SK-N-SH (cell line): ENCODE data around the gene ASZ1. TPM values are rescaled to one million over a fixed set of nuclear protein-coding genes. Genes with fewer than 3 reads are reported as not detected.

Experiments
- CTCF ChIA-PET: fragments of 300-600, 350-600 bp; formaldehyde crosslinking; extraction: SDS; loops from one replicate; lab custom pipeline; 2021; lab: Yijun Ruan, JAX
- POLR2A ChIA-PET: fragments of 350-600 bp; sonication (Branson Sonifier 250); formaldehyde crosslinking; extraction: SDS; loops from one replicate; lab custom pipeline; 2020; ENCODE audit warnings: antibody characterized with exemption, inconsistent platforms; lab: Yijun Ruan, JAX
- DNase-seq: peaks from one replicate; pipeline ENCODE4 v3.0.0; 2012
- H2AFZ ChIP-seq: fragments of 200-600 bp; sonication (generic); 2 replicates; pipeline ENCODE4 v1.8.1; 2016; ENCODE audit warnings: antibody characterized with exemption, mild to moderate bottlenecking, low read depth
- H3F3A ChIP-seq: fragments of 200-600 bp; sonication (generic); replicated peaks from 2 replicates; pipeline ENCODE3; 2016; ENCODE audit warnings: antibody characterized with exemption, mild to moderate bottlenecking; ENCODE audit not compliant: insufficient read depth
- H3K27ac ChIP-seq, 2 experiments: fragments of 200-500 bp in 1 of 2; fragments of 200-600 bp in 1 of 2; sonication (Bioruptor generic) in 1 of 2; sonication (generic), shearing (Covaris generic) in 1 of 2; 2 replicates each; pipeline versions ENCODE4 v1.5.1 to v1.6.1; 2014 to 2016; ENCODE audit warnings: low read depth in 2 of 2, inconsistent platforms in 1 of 2, low read length in 1 of 2, mild to moderate bottlenecking in 1 of 2, mixed read lengths in 1 of 2
- H3K27me3 ChIP-seq: fragments of 200-600 bp; sonication (generic), shearing (Covaris generic); 2 replicates; pipeline ENCODE4 v1.6.1; 2016; ENCODE audit warnings: mixed run types; ENCODE audit not compliant: insufficient read depth
- H3K36me3 ChIP-seq, 2 experiments: fragments of 200-500 bp in 1 of 2; fragments of 200-600 bp in 1 of 2; sonication (Bioruptor generic) in 1 of 2; sonication (generic) in 1 of 2; replicated peaks in 1 of 2; 2 replicates each; pipeline versions ENCODE3 to v1.5.1; 2014 to 2016; ENCODE audit warnings: low read length in 1 of 2, mild to moderate bottlenecking in 1 of 2; ENCODE audit not compliant: insufficient read depth in 2 of 2, control insufficient read depth in 1 of 2
- H3K4me1 ChIP-seq, 2 experiments: fragments of 200-500 bp in 1 of 2; fragments of 200-600 bp in 1 of 2; sonication (Bioruptor generic) in 1 of 2; sonication (generic), shearing (Covaris generic) in 1 of 2; 2 replicates each; pipeline versions ENCODE4 v1.5.1 to v1.6.1; 2014 to 2016; ENCODE audit warnings: low read depth in 1 of 2, low read length in 1 of 2, mixed run types in 1 of 2; ENCODE audit not compliant: insufficient read depth in 2 of 2, control insufficient read depth in 1 of 2
- H3K4me2 ChIP-seq: fragments of 200-600 bp; sonication (generic), shearing (Covaris generic); 2 replicates; pipeline ENCODE4 v1.6.1; 2017; ENCODE audit warnings: mixed run types
- H3K4me3 ChIP-seq, 2 experiments: fragments of 200-500 bp in 1 of 2; fragments of 200-600 bp in 1 of 2; sonication (Bioruptor generic) in 1 of 2; sonication (generic), shearing (Covaris generic) in 1 of 2; 2 replicates each; pipeline versions ENCODE4 v1.5.1 to v1.8.1; 2014 to 2016; ENCODE audit warnings: low read depth in 2 of 2, inconsistent platforms in 1 of 2, low read length in 1 of 2, mild to moderate bottlenecking in 1 of 2, mixed read lengths in 1 of 2, moderate library complexity in 1 of 2
- H3K79me2 ChIP-seq: fragments of 200-600 bp; sonication (generic); 2 replicates; pipeline ENCODE4 v1.8.1; 2017; ENCODE audit warnings: mild to moderate bottlenecking; ENCODE audit not compliant: insufficient read depth
- H3K9ac ChIP-seq: fragments of 200-600 bp; sonication (generic); 2 replicates; pipeline ENCODE4 v1.6.1; 2017; ENCODE audit warnings: mixed run types
- H3K9me2 ChIP-seq: fragments of 200-600 bp; sonication (generic); 2 replicates; pipeline ENCODE4 v1.6.1; 2017; ENCODE audit warnings: mixed run types
- H3K9me3 ChIP-seq: fragments of 200-600 bp; sonication (generic); 2 replicates; pipeline ENCODE4 v1.6.1; 2017; ENCODE audit warnings: mixed run types, mild to moderate bottlenecking, moderate library complexity
- H4K20me1 ChIP-seq: fragments of 200-600 bp; sonication (generic); 2 replicates; pipeline ENCODE4 v1.6.1; 2017; ENCODE audit warnings: mild to moderate bottlenecking, mixed run types; ENCODE audit not compliant: insufficient read depth
- CHD2 ChIP-seq: fragments of 150-350 bp; IDR thresholded peaks from 2 replicates; pipeline ENCODE4 v1.6.1; 2018; ENCODE audit warnings: low read length; ENCODE audit not compliant: partially characterized antibody
- ELF1 ChIP-seq: IDR thresholded peaks from 2 replicates; pipeline ENCODE4 v1.4.0; 2012
- EP300 ChIP-seq, 2 experiments: IDR thresholded peaks; 2 replicates each; pipeline versions ENCODE4 v1.4.0 to v1.6.1; 2012; ENCODE audit warnings: borderline replicate concordance in 1 of 2, low read depth in 1 of 2, low read length in 1 of 2
- FOSL2 ChIP-seq: IDR thresholded peaks from 2 replicates; pipeline ENCODE4 v1.4.0; 2012; ENCODE audit warnings: low read depth, mild to moderate bottlenecking, moderate library complexity, borderline replicate concordance
- FOXJ3 ChIP-seq: sonication (generic); formaldehyde crosslinking; IDR thresholded peaks from 2 replicates; pipeline ENCODE4 v1.5.1; 2020; ENCODE audit warnings: mild to moderate bottlenecking, missing genetic modification reagents
- FOXM1 ChIP-seq: IDR thresholded peaks from 2 replicates; pipeline ENCODE4 v1.4.0; 2012; ENCODE audit warnings: low read depth, mild to moderate bottlenecking
- IRF3 ChIP-seq: fragments of 150-350 bp; IDR thresholded peaks from 2 replicates; pipeline ENCODE4 v1.6.1; 2016; ENCODE audit warnings: mild to moderate bottlenecking, low read depth, low read length
- MAX ChIP-seq: IDR thresholded peaks from 2 replicates; pipeline ENCODE4 v1.4.0; 2012; ENCODE audit warnings: low read depth
- MEF2A ChIP-seq: IDR thresholded peaks from 2 replicates; pipeline ENCODE4 v1.4.0; 2012; ENCODE audit warnings: low read depth, borderline replicate concordance
- MXI1 ChIP-seq: IDR thresholded peaks from 2 replicates; pipeline ENCODE4 v1.6.1; 2012; ENCODE audit warnings: mild to moderate bottlenecking, low read depth, low read length, improper control_type of control experiment
- NRF1 ChIP-seq: IDR thresholded peaks from 2 replicates; pipeline ENCODE4 v1.6.1; 2012; ENCODE audit warnings: low read depth, mild to moderate bottlenecking, low read length
- PBX3 ChIP-seq: IDR thresholded peaks from 2 replicates; pipeline ENCODE4; 2012
- RAD21 ChIP-seq: IDR thresholded peaks from 2 replicates; pipeline ENCODE4 v1.6.1; 2012; ENCODE audit warnings: mild to moderate bottlenecking, low read length
- REST ChIP-seq: IDR thresholded peaks from 2 replicates; pipeline ENCODE4 v1.6.1; 2012; ENCODE audit warnings: mild to moderate bottlenecking, low read depth, low read length, moderate library complexity
- SMC3 ChIP-seq: IDR thresholded peaks from 2 replicates; pipeline ENCODE4 v1.6.1; 2012; ENCODE audit warnings: low read depth, low read length, improper control_type of control experiment
- TAF1 ChIP-seq: IDR thresholded peaks from 2 replicates; pipeline ENCODE4 v1.6.1; 2012; ENCODE audit warnings: low read depth, mild to moderate bottlenecking, low read length, moderate library complexity, borderline replicate concordance
- TEAD4 ChIP-seq: IDR thresholded peaks from 2 replicates; pipeline ENCODE4 v1.4.0; 2012; ENCODE audit warnings: mild to moderate bottlenecking, borderline replicate concordance; ENCODE audit not compliant: insufficient read depth
- USF1 ChIP-seq: IDR thresholded peaks from 2 replicates; pipeline ENCODE4 v1.4.0; 2012; ENCODE audit warnings: low read depth, borderline replicate concordance
- USF2 ChIP-seq: fragments of 150-350 bp; IDR thresholded peaks from 2 replicates; pipeline ENCODE4 v1.6.1; 2017; ENCODE audit warnings: antibody characterized with exemption, low read length, low read depth, borderline replicate concordance
- YY1 ChIP-seq: IDR thresholded peaks from 2 replicates; pipeline ENCODE4 v1.4.0; 2012; ENCODE audit warnings: low read depth, mild to moderate bottlenecking
- ZBTB33 ChIP-seq: IDR thresholded peaks from 2 replicates; pipeline ENCODE4 v1.4.0; 2012; ENCODE audit warnings: low read depth, borderline replicate concordance
- WGBS: methylation state at CpG from one replicate; pipeline ENCODE4 v1.1.6; 2017; ENCODE audit warnings: low lambda C conversion rate; 5-methylcytosine and 5-hydroxymethylcytosine counted together
- polyA plus RNA-seq, 3 experiments: library from polyadenylated mRNA; depleted of rRNA; stranded (reverse); fragments of >200 nt; gene quantifications; 2 replicates each; pipeline ENCODE4 v1.2.3, GENCODE V29; 2012

The ASZ1 gene
- polyA plus RNA-seq, 1 of the 3 experiments (the other 2 are of a cell fraction), result not detected

- no peak for TF ChIP-seq PBX3
- TF ChIP-seq FOXJ3 (CRISPR knock-in tag), result no peak
- TF ChIP-seq USF2, result no peak
- no peak for TF ChIP-seq YY1
These were observed 17.9 kb upstream of the ASZ1 start (continued) for GRCh38 chr7:117445206-117445605.

- Histone ChIP-seq H3K36me3 (no peaks in the 10 kb centered on the region), H3K27ac (no peak overlapping the region), H2AFZ (no peak overlapping the region), H3K9me2 (no peaks in the 10 kb centered on the region), H3K4me1 (no peaks in the 10 kb centered on the region), H4K20me1 (no peaks in the 10 kb centered on the region), H3K79me2 (no peaks in the 10 kb centered on the region), H3K4me2 (no peak overlapping the region), H3K9ac (no peak overlapping the region), H3K27me3 (no peaks in the 10 kb centered on the region), H3F3A (no peaks in the 10 kb centered on the region), H3K4me3 (no peak overlapping the region), H3K9me3 (no peaks in the 10 kb centered on the region)
- WGBS, result 5% methylated on average over 1 of the region's 1 CpG
- ChIA-PET POLR2A (no interaction called here), CTCF (interaction anchor here (1.9 kb wide), 1 partner anchor 15 kb away, joined by 7 read pairs; no protein-coding TSS in a partner anchor)
- no peak for DNase-seq
- TF ChIP-seq FOSL2, result no peak
- no peak for TF ChIP-seq USF2
- TF ChIP-seq MEF2A, result no peak
- no peak for TF ChIP-seq CHD2
- TF ChIP-seq EP300 (IDR thresholded peaks at IDR 0.05; ENCODE audit: borderline replicate concordance in 1 of 2, low read depth in 1 of 2, low read length in 1 of 2), result no peak
- TF ChIP-seq FOXM1, result no peak
- TF ChIP-seq ZBTB33, result no peak
- TF ChIP-seq NRF1, result no peak
- TF ChIP-seq USF1, result no peak
- no peak for TF ChIP-seq TAF1
- no peak for TF ChIP-seq REST
- TF ChIP-seq ELF1, result no peak
- no peak for TF ChIP-seq MXI1
- no peak for TF ChIP-seq IRF3
- no peak for TF ChIP-seq SMC3
- no peak for TF ChIP-seq MAX
- TF ChIP-seq RAD21, result no peak
- TF ChIP-seq TEAD4, result no peak
These were observed 17.4 kb upstream of the ASZ1 start for GRCh38 chr7:117444646-117445045.
